SK-N-SH treated with all-trans-retinoic acid at 6 μM for 48 hours (cell line): ENCODE results near the gene SYNGR1.

Experiments used
- ARNTL ChIP-seq: fragments of 450-650 bp; formaldehyde crosslinking; IDR thresholded peaks from 2 replicates; pipeline ENCODE4 v1.5.0; 2020; ENCODE audit warnings: low read depth, mild to moderate bottlenecking, moderate library complexity, borderline replicate concordance
- BACH2 ChIP-seq: fragments of 250-450 bp; sonication (Bioruptor Pico); IDR thresholded peaks from 2 replicates; pipeline ENCODE4 v1.9.0; 2021; ENCODE audit warnings: mild to moderate bottlenecking, borderline replicate concordance
- CREB5 ChIP-seq: fragments of 250-450 bp; sonication (Bioruptor Pico); IDR thresholded peaks from 2 replicates; pipeline ENCODE4 v1.5.1; 2020; ENCODE audit warnings: low read depth, mild to moderate bottlenecking, moderate library complexity
- ESRRG ChIP-seq: fragments of 250-450 bp; sonication (Bioruptor Pico); IDR thresholded peaks from 2 replicates; pipeline ENCODE4 v1.6.1; 2021; ENCODE audit warnings: mild to moderate bottlenecking
- RARB ChIP-seq: fragments of 250-450 bp; sonication (Bioruptor Pico); IDR thresholded peaks from 2 replicates; pipeline ENCODE4 v1.8.0; 2021; ENCODE audit warnings: mild to moderate bottlenecking, moderate library complexity
- SNAI2 ChIP-seq: fragments of 250-450 bp; sonication (Bioruptor Pico); IDR thresholded peaks from 2 replicates; pipeline ENCODE4 v1.5.0; 2020; ENCODE audit warnings: mild to moderate bottlenecking, moderate library complexity
- ZFP3 ChIP-seq: fragments of 250-450 bp; sonication (Bioruptor Pico); IDR thresholded peaks from 2 replicates; pipeline ENCODE4 v1.5.0; 2020; ENCODE audit warnings: mild to moderate bottlenecking, moderate library complexity

GRCh38 chr22:39415506-39415905 lies 65.7 kb downstream of the SYNGR1 start:
- no peak for TF ChIP-seq ARNTL
- no peak for TF ChIP-seq RARB (CRISPR knock-in tag)
- no peak for TF ChIP-seq CREB5 (CRISPR knock-in tag)
- TF ChIP-seq ESRRG (CRISPR knock-in tag): no peak
- no peak for TF ChIP-seq BACH2 (CRISPR knock-in tag)
- TF ChIP-seq SNAI2: no peak
- TF ChIP-seq ZFP3 (CRISPR knock-in tag): no peak
